Activated CD4-positive, alpha-beta T cell treated with anti-CD3 and anti-CD28 coated beads for 1 hour (primary cell): ENCODE results near the gene PCSK7.
A peak's percentile ranks its signal among the peaks of the same experiment; 100 is the strongest.

Experiments used
- DNase-seq: peaks from one replicate; pipeline ENCODE4 v3.0.0-alpha.2; 2020

The PCSK7 gene

GRCh38 chr11:117180020-117180419 lies 51.9 kb downstream of the PCSK7 start:
- no peak for DNase-seq

- DNase-seq: peak; percentile 27
Observed at GRCh38 chr11:117179048-117179999, 52.5 kb downstream of the PCSK7 start.

- DNase-seq: peak; percentile 78
Observed at GRCh38 chr11:117178210-117179034, 53.5 kb downstream of the PCSK7 start, which contains the start of gene SIDT2. TSS of gene SIDT2 (plus strand) at chr11:117178743. CDS start at chr11:117179264, 521 bp downstream.

GRCh38 chr11:117177534-117178209 lies 54.2 kb downstream of the PCSK7 start:
- DNase-seq: no peak

GRCh38 chr11:117176186-117176585 lies 55.7 kb downstream of the PCSK7 start:
- DNase-seq: no peak

GRCh38 chr11:117175781-117176180 lies 56.1 kb downstream of the PCSK7 start:
- no peak for DNase-seq

GRCh38 chr11:117175104-117175503 lies 56.8 kb downstream of the PCSK7 start:
- no peak for DNase-seq

GRCh38 chr11:117172724-117173421 lies 59.0 kb downstream of the PCSK7 start:
- no peak for DNase-seq

- no peak for DNase-seq
Observed at GRCh38 chr11:117171404-117172061, 60.3 kb downstream of the PCSK7 start.

- DNase-seq: no peak
Observed at GRCh38 chr11:117171007-117171403, 60.9 kb downstream of the PCSK7 start.

GRCh38 chr11:117170210-117170609 lies 61.7 kb downstream of the PCSK7 start:
- no peak for DNase-seq

GRCh38 chr11:117169736-117170135 lies 62.1 kb downstream of the PCSK7 start:
- DNase-seq: no peak

GRCh38 chr11:117166491-117166890 lies 65.4 kb downstream of the PCSK7 start:
- no peak for DNase-seq

- DNase-seq: no peak
Observed at GRCh38 chr11:117160826-117161225, 71.0 kb downstream of the PCSK7 start.

- no peak for DNase-seq
Observed at GRCh38 chr11:117159892-117160291, 72.0 kb downstream of the PCSK7 start.

- no peak for DNase-seq
Observed at GRCh38 chr11:117157507-117157906, 74.4 kb downstream of the PCSK7 start.

GRCh38 chr11:117154468-117154867 lies 77.4 kb downstream of the PCSK7 start:
- DNase-seq: no peak
